IPS-NIHi7 (cell line): ENCODE measurements around the gene FZD2.
"Not testable (repeated sequence)": the region's sequence is repeated elsewhere in the genome, so short reads cannot be mapped to it uniquely, and the experiment has no call there.

Experiments used
- DNase-seq: peaks from one replicate; pipeline ENCODE4 v3.0.0; 2012; ENCODE audit warnings: mixed read lengths; ENCODE audit errors: extremely low spot score

FZD2 gene

DNA sequence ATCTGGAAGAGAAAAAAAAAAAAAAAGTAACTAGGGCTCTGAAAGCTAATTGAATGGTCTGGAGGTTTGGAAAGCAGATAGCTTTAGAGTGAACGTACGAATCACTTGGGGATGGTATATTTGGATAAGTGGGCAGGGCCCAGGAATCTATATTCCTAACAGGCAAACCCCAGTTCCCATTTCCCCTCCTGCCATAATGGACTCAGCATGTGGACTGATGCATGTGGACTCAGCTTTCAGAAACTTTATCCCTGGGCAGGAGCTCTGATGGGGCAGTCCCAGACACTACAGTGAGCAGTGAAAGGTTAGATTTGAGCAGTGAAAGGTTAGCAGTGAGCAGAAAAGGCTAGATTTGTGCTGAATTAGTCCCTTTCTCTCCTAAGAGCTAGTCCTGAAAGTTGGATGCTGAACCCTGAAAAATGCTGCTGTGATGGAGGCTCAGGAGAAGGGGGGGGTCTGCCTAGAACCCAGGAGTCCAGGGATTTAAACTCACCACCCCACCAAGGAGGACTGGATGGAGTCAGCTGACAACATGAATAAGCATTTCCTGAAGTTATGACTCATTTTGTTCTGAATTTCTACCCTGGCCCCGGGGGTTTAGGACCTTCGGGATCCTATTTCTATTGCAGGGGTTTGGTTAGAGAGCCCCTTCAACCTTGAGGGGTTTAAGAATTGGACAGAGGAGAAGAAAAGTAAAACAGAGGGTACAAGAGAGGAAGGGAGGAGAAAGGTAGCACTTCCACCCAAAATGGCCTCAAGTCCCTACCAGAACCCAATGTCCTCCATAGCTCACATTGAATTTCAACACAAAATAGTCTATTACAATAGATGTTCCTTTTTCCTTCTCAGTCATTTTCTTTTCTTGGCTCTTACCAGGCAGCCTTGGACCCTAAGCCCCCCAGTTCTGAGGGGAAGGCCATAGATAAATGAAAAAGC, 10.3 kb upstream of the FZD2 start:
- DNase-seq, result no peak

DNA sequence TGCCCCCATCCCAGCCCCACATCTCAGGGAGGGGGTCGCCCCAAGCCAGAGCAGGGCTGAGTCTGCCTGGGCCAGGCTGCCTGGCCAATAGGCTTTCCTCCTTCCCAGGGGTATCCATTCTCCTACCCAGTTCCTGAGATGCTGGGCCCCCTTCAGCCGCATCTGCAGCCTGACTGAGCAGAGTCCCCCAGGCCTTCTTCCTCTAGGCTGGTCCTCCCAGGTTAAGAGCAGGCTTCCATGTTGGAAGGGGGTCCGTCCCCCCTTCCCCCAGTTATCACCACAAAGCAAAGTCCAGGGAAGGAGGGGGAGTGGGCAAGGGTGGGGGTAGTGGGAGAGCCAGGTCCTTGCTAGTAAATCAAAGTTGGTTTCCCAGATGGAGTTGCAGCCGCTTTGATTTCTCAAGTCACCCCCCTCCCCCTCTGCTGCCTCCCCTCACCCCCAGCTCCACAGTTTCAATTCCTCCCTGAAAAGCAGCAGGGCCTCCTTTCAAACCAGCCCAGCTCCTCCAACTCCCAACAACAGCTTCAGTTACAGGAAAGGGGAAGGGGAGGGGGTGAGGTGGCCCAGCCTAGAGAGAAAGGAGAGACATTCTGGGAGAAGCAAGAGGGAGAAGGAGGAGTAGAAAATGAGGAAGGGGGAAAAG, 9.5 kb upstream of the FZD2 start:
- peak; percentile 66 for DNase-seq

DNA sequence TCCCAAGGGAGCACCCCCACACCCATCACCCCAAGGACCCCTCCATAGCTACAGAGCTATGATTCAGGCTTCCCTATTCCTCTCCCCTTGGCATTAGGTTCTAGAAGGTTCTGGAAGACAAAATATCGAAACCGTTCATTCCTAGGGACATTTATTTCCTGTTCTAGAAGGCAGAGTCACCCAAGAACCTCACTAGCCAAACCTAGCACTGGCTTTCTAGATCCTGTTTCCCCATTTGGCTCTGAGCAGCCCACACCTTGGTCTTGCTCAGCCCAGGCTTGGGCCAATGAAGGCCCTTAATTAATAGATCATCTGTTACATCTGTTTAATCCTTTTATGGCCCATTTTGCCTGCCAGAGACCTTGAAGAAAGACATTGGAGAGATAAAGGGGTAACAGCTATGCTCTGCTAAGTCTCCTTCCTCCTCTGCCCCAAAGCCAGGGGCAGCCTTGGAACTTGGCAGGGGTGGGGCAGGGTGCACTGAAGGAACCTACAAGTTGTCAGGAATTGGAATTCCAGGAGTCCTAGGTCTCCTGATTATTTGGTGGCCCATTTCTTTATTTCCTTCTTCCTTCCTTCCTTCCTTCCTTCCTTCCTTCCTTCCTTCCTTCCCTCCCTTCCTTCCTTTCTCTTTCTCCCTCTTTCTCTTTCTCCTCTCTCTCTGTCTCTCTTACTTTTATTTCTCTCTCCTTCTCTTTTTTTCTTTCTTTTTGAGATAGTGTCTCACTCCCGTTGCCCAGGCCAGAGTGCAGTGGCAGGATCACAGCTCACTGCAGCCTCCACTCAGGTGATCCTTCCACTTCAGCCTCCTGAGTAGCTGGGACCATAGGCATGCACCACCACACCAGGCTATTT, 8.7 kb upstream of the FZD2 start:
- DNase-seq, result no peak

DNA sequence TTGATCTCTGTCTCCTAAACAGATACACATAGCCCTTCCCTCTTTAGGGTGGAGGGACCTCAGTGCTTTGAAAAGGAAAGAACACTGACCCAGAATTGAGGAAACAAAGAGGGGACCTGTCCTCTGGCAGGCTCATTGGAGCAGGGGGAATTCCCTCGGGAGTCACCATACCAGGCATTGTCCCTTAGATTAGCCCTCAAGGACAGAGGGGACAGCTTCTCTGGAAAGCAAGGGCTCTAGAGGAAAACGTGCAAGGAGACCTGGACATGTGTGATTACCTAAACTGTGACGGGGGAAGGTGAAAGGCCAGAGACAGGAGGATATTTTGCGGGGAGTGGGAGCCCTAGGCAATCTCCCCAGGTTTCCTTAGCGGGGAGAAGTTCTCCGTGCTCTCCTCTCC, 7.6 kb upstream of the FZD2 start:
- DNase-seq, result no peak

DNA sequence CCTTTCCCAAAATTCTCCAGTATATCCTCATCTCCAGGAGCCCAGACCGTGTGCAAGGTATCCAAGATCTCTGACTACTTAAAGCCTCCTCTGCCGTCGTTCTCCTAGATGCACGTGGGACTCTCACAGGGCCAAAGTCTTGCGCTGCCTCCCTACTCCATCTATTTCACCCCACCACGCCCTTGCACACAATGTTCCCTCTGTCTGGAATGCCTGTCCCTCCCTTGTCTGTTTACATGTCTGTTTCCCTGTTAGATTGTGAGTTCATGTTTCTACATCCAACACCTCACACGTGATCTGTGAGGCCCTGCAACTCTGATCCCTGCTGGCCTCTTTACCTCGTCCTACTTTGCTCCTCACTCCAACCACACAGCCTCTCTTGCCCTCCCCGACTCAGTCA, 4.9 kb upstream of the FZD2 start:
- DNase-seq, result no peak

DNA sequence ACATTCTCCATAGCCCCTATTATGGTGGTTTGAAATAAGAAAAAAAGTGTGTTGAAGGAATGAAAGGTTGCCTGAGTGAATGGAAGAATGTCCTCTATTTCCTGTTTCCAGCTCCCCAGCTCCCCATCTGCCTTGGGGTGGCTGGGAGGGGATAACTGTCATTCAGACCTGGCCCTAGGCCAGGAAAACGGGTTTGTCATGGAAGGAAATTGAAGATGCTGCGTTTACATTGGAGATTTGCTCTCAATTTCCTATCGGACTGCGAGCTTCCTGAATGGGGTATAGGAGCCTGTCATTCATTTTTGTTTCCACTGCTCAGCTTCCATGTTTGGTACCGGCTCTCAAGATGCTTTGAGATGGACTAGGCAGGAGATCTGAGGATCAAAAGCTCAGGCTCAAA, 2.2 kb upstream of the FZD2 start:
- no peak for DNase-seq

DNA sequence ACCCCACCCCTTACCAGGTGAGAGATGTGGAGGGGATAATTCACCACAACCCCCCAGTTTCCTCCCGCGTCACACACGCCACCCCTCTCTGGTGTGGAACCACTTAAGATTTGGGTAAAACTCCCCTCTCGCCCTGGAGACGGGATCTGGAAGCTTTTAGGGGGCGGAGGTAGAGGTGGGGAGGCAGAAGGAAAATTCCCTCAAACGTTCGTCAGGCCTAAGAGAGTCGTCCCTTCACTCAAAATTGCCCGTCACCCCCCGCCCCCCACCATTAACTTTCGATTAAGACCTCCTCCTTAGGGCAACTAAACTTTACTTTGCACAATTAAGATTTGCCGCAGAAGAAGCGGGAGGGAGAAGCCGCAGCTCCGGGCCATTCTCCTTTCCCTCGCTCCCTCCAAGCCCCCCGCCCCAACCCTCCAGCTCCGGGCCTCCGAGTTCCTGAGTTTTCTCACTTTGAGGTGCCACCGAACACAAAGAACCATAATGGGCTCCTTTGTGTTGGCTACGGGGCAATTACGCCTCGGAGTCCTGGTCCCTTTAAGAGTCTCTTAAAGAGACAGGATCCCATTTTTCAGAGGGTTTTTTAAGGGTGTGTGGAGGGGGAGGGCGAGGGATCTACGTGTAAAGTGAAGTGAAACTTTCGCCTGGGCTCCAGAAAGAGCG, 985 bp upstream of the FZD2 start:
- peak; percentile 70 for DNase-seq

DNA sequence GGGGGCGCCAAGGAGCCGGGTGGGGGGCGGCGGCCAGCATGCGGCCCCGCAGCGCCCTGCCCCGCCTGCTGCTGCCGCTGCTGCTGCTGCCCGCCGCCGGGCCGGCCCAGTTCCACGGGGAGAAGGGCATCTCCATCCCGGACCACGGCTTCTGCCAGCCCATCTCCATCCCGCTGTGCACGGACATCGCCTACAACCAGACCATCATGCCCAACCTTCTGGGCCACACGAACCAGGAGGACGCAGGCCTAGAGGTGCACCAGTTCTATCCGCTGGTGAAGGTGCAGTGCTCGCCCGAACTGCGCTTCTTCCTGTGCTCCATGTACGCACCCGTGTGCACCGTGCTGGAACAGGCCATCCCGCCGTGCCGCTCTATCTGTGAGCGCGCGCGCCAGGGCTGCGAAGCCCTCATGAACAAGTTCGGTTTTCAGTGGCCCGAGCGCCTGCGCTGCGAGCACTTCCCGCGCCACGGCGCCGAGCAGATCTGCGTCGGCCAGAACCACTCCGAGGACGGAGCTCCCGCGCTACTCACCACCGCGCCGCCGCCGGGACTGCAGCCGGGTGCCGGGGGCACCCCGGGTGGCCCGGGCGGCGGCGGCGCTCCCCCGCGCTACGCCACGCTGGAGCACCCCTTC, 484 bp downstream of the FZD2 start:
- DNase-seq, result no peak

DNA sequence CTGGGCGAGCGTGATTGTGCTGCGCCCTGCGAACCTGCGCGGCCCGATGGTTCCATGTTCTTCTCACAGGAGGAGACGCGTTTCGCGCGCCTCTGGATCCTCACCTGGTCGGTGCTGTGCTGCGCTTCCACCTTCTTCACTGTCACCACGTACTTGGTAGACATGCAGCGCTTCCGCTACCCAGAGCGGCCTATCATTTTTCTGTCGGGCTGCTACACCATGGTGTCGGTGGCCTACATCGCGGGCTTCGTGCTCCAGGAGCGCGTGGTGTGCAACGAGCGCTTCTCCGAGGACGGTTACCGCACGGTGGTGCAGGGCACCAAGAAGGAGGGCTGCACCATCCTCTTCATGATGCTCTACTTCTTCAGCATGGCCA, 1.0 kb downstream of the FZD2 start:
- no peak for DNase-seq

DNA sequence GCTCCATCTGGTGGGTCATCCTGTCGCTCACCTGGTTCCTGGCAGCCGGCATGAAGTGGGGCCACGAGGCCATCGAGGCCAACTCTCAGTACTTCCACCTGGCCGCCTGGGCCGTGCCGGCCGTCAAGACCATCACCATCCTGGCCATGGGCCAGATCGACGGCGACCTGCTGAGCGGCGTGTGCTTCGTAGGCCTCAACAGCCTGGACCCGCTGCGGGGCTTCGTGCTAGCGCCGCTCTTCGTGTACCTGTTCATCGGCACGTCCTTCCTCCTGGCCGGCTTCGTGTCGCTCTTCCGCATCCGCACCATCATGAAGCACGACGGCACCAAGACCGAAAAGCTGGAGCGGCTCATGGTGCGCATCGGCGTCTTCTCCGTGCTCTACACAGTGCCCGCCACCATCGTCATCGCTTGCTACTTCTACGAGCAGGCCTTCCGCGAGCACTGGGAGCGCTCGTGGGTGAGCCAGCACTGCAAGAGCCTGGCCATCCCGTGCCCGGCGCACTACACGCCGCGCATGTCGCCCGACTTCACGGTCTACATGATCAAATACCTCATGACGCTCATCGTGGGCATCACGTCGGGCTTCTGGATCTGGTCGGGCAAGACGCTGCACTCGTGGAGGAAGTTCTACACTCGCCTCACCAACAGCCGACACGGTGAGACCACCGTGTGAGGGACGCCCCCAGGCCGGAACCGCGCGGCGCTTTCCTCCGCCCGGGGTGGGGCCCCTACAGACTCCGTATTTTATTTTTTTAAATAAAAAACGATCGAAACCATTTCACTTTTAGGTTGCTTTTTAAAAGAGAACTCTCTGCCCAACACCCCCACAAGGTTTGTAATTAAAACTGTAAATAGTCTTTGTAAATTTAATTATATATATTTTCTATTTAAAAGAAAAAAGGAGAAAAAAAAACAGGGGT, 1.7 kb downstream of the FZD2 start:
- DNase-seq, result no peak

DNA sequence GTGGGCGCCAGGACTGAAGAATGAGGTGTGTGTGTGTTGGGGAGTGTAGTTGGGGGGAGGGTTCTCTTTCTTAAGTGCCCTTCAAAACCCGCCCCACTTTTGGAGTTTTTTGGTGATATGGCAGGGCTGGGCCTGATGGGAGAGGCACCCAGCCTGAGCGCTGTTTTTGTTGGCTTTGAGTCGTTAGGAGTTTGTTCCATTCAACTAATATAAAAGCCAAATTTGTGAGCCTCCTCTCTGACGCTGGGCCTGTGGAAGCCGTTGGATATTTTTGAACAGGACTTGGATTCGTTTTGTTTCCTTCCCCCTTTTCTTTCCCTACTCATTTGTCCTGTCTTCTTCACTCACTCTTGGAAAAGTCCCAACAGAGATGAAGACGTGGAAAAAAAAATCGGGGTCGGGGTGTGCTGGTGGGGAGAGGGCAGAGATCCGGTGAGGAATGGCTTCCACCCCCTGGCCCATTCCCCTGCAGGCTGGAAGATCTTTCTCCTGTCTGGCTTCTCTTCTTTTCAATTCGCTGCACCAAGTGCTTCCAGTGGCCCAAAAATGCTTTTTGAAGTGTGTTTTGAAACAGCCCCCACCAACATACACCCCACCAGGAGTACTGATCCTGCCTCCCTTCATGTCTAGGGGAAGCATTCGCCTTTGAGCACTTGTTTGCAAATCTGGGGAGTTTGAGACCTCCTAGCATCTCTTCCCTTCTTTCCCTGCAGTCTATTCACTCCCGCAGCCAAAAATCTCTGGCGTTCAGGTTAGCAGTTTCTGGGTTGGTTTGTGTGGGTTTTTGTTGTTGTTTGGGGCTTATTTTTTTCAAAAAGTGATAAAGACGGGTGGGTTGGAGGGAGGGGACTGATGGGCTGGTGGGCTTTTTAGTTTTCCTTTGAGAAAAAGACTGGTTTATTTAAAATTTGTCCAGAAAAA, 2.6 kb downstream of the FZD2 start:
- no peak for DNase-seq

DNA sequence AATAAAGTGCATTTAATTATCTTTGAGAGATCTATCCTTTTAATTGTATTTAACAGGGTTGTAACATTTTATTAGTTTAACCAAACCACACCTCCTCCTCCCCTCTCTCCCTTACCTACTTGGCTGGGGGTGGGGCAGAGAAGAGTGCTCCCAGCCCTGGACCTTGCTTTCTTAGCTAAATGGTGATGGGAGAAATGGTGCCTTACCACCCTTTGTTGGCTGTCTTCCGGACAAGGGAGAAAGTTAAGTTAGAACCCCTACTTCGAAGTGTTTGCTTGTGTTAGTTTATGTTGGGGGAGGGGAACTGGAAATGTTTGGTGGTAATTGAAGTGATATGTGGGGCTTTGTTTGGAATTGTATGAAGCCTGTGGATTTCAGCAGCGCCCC, 3.9 kb downstream of the FZD2 start:
- DNase-seq, result no peak

DNA sequence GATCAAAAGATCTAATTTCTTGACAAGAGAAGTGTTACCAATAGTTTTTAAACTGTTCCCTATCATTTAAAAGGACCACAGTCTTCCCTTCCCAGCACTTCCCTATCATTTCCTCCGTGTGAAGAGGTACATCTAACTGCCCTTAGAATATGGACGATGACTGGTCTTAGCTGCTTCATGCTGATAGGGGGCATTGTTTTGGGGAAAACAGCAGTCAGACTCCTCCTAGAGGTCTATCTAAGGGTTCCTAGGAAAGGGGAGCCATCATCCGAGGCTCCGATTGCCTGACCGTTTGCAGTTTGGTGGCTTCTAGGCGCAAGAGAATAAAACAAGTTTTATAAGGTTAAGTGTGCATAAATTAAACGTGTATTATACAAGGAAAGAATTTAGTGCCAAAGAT, 7.1 kb downstream of the FZD2 start:
- no peak for DNase-seq

DNA sequence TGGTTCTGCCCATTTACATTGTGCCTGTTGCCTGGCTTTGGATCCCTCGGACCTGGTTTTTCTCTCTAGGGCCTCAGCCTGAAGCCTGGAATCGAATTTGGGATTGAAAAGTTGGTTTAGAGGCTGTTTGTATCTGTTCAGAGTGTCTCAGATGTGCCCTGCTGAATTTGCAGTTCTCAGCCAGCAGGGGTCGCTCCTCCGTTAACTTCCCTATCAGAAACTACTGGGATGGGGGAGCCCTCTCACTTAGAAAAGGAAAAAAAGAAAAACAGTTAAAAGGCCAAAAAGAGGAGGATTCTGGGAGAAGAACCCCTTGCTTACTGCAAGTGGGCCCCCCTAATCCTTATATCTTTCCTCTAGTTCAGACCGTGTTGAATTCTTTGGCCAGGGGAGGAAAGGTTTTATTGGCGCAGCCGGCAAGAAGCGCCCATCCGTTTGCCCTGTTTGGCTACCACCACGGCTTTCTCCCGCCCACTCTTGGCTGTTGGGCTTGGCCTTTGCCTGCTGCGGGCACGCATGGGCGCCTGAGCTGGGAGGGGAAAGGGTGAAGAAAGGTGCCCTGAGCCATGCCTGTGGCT, 8.7 kb downstream of the FZD2 start:
- no peak for DNase-seq

DNA sequence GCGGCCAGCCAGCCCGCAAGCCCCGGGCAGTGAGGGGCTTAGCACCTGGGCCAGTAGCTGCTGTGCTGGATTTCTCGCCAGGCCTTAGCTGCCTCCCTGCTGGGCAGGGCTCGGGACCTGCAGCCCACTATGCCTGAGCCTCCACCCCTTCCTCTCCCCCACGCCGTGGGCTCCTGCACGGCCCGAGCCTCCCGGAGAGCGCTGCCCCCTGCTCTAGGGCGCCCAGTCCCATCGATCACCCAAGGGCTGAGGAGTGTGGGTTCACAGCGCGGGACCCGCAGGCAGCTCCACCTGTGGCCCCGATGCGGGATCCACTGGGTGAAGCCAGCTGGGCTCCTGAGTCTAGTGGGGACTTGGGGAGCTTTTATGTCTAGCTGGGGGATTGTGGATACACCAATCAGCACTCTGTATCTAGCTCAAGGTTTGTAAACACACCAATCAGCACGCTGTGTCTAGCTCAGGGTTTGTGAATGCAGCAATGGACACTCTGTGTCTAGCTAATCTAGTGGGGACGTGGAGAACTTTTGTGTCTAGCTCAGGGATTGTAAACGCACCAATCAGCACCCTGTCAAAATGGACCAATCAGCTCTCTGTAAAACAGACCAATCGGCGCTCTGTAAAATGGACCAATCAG, 11.1 kb downstream of the FZD2 start:
- not testable (repeated sequence) for DNase-seq

DNA sequence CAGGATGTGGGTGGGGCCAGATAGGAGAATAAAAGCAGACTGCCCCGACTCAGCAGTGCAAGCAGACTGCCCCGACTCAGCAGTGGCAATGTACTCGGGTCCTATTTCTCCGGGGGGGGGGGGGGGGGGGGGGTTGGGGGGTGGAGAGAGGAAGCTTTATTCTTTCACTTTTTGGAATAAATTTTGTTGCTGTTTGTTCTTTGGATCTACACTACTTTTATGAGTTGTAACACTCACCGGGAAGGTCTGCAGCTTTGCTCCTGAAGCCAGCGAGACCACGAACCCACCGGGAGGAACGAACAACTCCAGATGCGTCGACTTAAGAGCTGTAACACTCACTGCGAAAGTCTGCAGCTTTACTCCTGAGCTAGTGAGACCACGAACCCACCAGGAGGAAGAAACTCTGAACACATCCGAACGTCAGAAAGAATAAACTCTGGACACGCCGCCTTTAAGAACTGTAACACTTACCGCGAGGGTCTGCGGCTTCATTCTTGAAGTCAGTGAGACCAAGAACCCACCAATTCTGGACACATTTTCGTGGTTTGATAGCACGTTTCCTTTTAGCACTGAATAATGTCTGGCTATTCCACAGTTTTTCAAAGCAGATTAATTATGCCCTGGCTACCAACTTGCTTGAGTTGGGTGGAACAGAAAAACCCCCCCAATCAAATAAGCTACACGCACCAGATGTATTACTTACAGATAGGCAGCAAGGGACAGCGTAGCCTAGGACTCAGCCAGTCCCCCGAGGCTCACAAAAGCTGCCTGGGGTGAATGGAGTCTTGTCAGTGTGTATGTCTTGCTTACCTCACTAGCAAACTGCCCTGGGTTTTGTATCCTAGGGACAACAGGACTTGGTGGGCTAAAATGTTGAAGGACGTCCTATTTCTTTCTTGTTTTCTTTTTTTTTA, 11.9 kb downstream of the FZD2 start:
- DNase-seq, result no peak

DNA sequence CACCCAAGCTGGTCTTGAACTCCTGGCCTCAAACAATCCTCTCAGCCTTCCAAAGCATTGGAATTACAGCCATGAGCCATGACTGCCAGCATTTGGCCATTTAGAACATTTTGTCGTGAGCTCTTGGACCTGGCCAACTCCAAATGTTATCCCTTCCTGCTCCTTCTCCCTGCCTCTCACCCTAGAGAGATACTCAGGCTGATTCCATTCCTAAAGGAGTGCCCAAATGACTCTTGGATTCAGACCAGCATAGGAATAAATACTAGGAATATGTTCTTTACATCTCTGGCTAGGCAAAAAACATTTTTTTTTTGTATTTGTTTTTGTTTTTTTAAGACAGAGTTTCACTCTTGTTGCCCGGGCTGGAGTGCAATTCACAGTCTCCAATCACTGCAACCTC, 15.5 kb downstream of the FZD2 start:
- no peak for DNase-seq
